Measurements from ENCODE around the gene PEAR1. TPM values are rescaled to one million over a fixed set of nuclear protein-coding genes. Genes with fewer than 3 reads are reported as not detected.

The PEAR1 gene
- total RNA-seq, 1 donor from 2014 or later: 9.9 TPM

- peaks cover 27% of the 10 kb centered on the region for H3K36me3 Mint-ChIP-seq (ENCODE audit: low read depth)
- DNase-seq (ENCODE audit: low spot score): peak; percentile 80
- no peaks in the 10 kb centered on the region for H3K9me3 Mint-ChIP-seq (ENCODE audit: low read depth)
- H3K27me3 Mint-ChIP-seq (ENCODE audit: low read depth): peaks cover 12% of the 10 kb centered on the region
- H3K27ac Mint-ChIP-seq (ENCODE audit: unreplicated experiment): no peak overlapping the region
- no peaks in the 10 kb centered on the region for H3K4me1 Mint-ChIP-seq (ENCODE audit: low read depth)
- TF ChIP-seq, protein P1, sequence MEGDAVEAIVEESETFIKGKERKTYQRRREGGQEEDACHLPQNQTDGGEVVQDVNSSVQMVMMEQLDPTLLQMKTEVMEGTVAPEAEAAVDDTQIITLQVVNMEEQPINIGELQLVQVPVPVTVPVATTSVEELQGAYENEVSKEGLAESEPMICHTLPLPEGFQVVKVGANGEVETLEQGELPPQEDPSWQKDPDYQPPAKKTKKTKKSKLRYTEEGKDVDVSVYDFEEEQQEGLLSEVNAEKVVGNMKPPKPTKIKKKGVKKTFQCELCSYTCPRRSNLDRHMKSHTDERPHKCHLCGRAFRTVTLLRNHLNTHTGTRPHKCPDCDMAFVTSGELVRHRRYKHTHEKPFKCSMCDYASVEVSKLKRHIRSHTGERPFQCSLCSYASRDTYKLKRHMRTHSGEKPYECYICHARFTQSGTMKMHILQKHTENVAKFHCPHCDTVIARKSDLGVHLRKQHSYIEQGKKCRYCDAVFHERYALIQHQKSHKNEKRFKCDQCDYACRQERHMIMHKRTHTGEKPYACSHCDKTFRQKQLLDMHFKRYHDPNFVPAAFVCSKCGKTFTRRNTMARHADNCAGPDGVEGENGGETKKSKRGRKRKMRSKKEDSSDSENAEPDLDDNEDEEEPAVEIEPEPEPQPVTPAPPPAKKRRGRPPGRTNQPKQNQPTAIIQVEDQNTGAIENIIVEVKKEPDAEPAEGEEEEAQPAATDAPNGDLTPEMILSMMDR (IDR thresholded peaks at IDR 0.05): no peak
- no peak overlapping the region for H3K4me3 Mint-ChIP-seq (ENCODE audit: unreplicated experiment)
Observed at GRCh38 chr1:156935505-156936128, 42.1 kb downstream of the PEAR1 start.

GRCh38 chr1:156936191-156936590 is 42.7 kb downstream of the PEAR1 start:
- TF ChIP-seq, protein P1 (IDR thresholded peaks at IDR 0.05): no peak
- DNase-seq (ENCODE audit: low spot score): no peak
- no peak overlapping the region for H3K4me3 Mint-ChIP-seq (ENCODE audit: unreplicated experiment)
- H3K9me3 Mint-ChIP-seq (ENCODE audit: low read depth): no peaks in the 10 kb centered on the region
- no peaks in the 10 kb centered on the region for H3K4me1 Mint-ChIP-seq (ENCODE audit: low read depth)
- no peak overlapping the region for H3K27ac Mint-ChIP-seq (ENCODE audit: unreplicated experiment)
- peaks cover 6% of the 10 kb centered on the region for H3K27me3 Mint-ChIP-seq (ENCODE audit: low read depth)
- peaks cover 32% of the 10 kb centered on the region for H3K36me3 Mint-ChIP-seq (ENCODE audit: low read depth)

GRCh38 chr1:156936721-156937220 is 43.3 kb downstream of the PEAR1 start:
- DNase-seq (ENCODE audit: low spot score): peak; percentile 20
- peaks cover 33% of the 10 kb centered on the region for H3K36me3 Mint-ChIP-seq (ENCODE audit: low read depth)
- no peaks in the 10 kb centered on the region for H3K4me1 Mint-ChIP-seq (ENCODE audit: low read depth)
- no peaks in the 10 kb centered on the region for H3K9me3 Mint-ChIP-seq (ENCODE audit: low read depth)
- H3K27me3 Mint-ChIP-seq (ENCODE audit: low read depth): peaks cover 3% of the 10 kb centered on the region
- H3K27ac Mint-ChIP-seq (ENCODE audit: unreplicated experiment): no peak overlapping the region
- H3K4me3 Mint-ChIP-seq (ENCODE audit: unreplicated experiment): no peak overlapping the region
- TF ChIP-seq, protein P1 (IDR thresholded peaks at IDR 0.05): no peak

DNA sequence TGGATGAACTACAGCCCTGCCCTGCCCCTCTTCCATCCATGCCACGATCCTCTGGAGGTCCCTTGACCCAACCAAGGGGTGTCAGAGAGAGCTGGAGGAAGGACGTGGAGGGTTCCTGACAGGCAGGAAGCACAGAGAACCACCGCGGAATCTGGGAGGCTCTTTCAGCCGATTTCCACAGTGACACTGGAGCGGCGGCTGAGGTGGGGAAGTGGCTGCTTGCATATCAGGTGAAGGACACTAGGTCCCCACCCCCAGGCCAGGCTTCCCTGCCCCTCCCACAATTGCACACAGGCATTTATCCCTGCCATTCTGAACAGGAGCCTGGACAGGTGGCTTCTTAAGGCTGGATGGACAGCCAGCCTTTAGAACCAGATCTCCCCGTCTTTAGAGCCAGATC is 44.4 kb downstream of the PEAR1 start:
- Mint-ChIP-seq H3K27me3 (ENCODE audit: low read depth) (no peaks in the 10 kb centered on the region), H3K36me3 (ENCODE audit: low read depth) (peaks cover 40% of the 10 kb centered on the region), H3K27ac (ENCODE audit: unreplicated experiment) (no peak overlapping the region), H3K4me1 (ENCODE audit: low read depth) (no peaks in the 10 kb centered on the region), H3K4me3 (ENCODE audit: unreplicated experiment) (no peak overlapping the region), H3K9me3 (ENCODE audit: low read depth) (no peaks in the 10 kb centered on the region)
- DNase-seq (ENCODE audit: low spot score): no peak
- TF ChIP-seq, protein P1 (IDR thresholded peaks at IDR 0.05): no peak

GRCh38 chr1:156938813-156939212 is 45.3 kb downstream of the PEAR1 start:
- Mint-ChIP-seq H3K9me3 (ENCODE audit: low read depth) (no peaks in the 10 kb centered on the region), H3K27me3 (ENCODE audit: low read depth) (no peaks in the 10 kb centered on the region), H3K4me3 (ENCODE audit: unreplicated experiment) (no peak overlapping the region), H3K27ac (ENCODE audit: unreplicated experiment) (no peak overlapping the region), H3K4me1 (ENCODE audit: low read depth) (no peaks in the 10 kb centered on the region), H3K36me3 (ENCODE audit: low read depth) (peaks cover 44% of the 10 kb centered on the region)
- no peak for DNase-seq (ENCODE audit: low spot score)
- TF ChIP-seq, protein P1 (IDR thresholded peaks at IDR 0.05): no peak
